ENCODE data around the gene TMEM127. TPM values are rescaled to one million over a fixed set of nuclear protein-coding genes. Genes with fewer than 3 reads are reported as not detected.

TMEM127 gene
- total RNA-seq, 1 experiment from 2014 or later = 45.3 TPM

- DNase-seq (ENCODE audit: low read depth) = peak; percentile 70
These were observed 59.9 kb downstream of the TMEM127 start for GRCh38 chr2:96205888-96206287.

GRCh38 chr2:96204836-96205624, 60.8 kb downstream of the TMEM127 start:
- no peak for DNase-seq (ENCODE audit: low read depth)

GRCh38 chr2:96203130-96204028, 62.4 kb downstream of the TMEM127 start:
- no peak for DNase-seq (ENCODE audit: low read depth)

GRCh38 chr2:96202152-96202854, 63.5 kb downstream of the TMEM127 start:
- no peak for DNase-seq (ENCODE audit: low read depth)

- no peak for DNase-seq (ENCODE audit: low read depth)
These were observed 64.5 kb downstream of the TMEM127 start for GRCh38 chr2:96201338-96201737.

GRCh38 chr2:96198921-96199320, 66.9 kb downstream of the TMEM127 start:
- no peak for DNase-seq (ENCODE audit: low read depth)

Other genes with a start within 250 kb of the TMEM127 start
- not detected in 2 replicates for gene GPAT2, start 231.1 kb downstream of the TMEM127 start, total RNA-seq (2014; rRNA removed; shearing (Covaris generic))
- not detected in 2 replicates for gene ADRA2B, start 149.4 kb downstream of the TMEM127 start, total RNA-seq (2014; rRNA removed; shearing (Covaris generic))
- gene ASTL, start 127.5 kb downstream of the TMEM127 start, total RNA-seq (2014; rRNA removed; shearing (Covaris generic)) = 0.17 TPM in 1 of 2 replicates, not detected in the other
- 75.8 and 103 TPM in 2 replicates for gene DUSP2, start 120.6 kb downstream of the TMEM127 start, total RNA-seq (2014; rRNA removed; shearing (Covaris generic))
- 134 and 160 TPM in 2 replicates for gene STARD7, start 57.2 kb downstream of the TMEM127 start, total RNA-seq (2014; rRNA removed; shearing (Covaris generic))
- gene CIAO1, start 228 bp upstream of the TMEM127 start, total RNA-seq (2014; rRNA removed; shearing (Covaris generic)) = 89.1 and 115 TPM in 2 replicates
- gene SNRNP200, start 39.5 kb upstream of the TMEM127 start, total RNA-seq (2014; rRNA removed; shearing (Covaris generic)) = 26.8 and 51.4 TPM in 2 replicates
- 1.3 and 3.2 TPM in 2 replicates for gene ITPRIPL1, start 59.3 kb upstream of the TMEM127 start, total RNA-seq (2014; rRNA removed; shearing (Covaris generic))
- gene NCAPH, start 69.8 kb upstream of the TMEM127 start, total RNA-seq (2014; rRNA removed; shearing (Covaris generic)) = 35.5 and 53.6 TPM in 2 replicates
- 0.59 and 1.1 TPM in 2 replicates for gene NEURL3, start 239.4 kb upstream of the TMEM127 start, total RNA-seq (2014; rRNA removed; shearing (Covaris generic))